Measurements from ENCODE around the gene PLEKHG3.

PLEKHG3 gene

GRCh38 chr14:64718762-64719161 is 14.5 kb downstream of the PLEKHG3 start:
- Histone ChIP-seq H2AFZ (no peak overlapping the region), H3K9me3 (ENCODE audit: control insufficient read depth, low read length) (no peaks in the 10 kb centered on the region), H3K36me3 (ENCODE audit: control insufficient read depth, insufficient read depth, low read length) (no peaks in the 10 kb centered on the region), H3K79me2 (peaks cover 79% of the 10 kb centered on the region), H3K4me2 (ENCODE audit: low read length) (no peak overlapping the region), H3K4me3 (ENCODE audit: low read depth, low read length) (no peak overlapping the region), H3K4me1 (peaks cover 39% of the 10 kb centered on the region), H3K27ac (no peak overlapping the region), H3K27me3 (ENCODE audit: control insufficient read depth, insufficient read depth, low read length) (no peaks in the 10 kb centered on the region), H3K9ac (no peak overlapping the region)
- no peak for TF ChIP-seq CTCF (IDR thresholded peaks at IDR 0.05)

- no peaks in the 10 kb centered on the region for H3K27me3 ChIP-seq (ENCODE audit: control insufficient read depth, insufficient read depth, low read length)
- H3K4me2 ChIP-seq (ENCODE audit: low read length), result no peak overlapping the region
- TF ChIP-seq CTCF (IDR thresholded peaks at IDR 0.05), result no peak
- no peak overlapping the region for H2AFZ ChIP-seq
- H3K27ac ChIP-seq, result no peak overlapping the region
- no peak overlapping the region for H3K4me3 ChIP-seq (ENCODE audit: low read depth, low read length)
- H3K79me2 ChIP-seq, result peaks cover 79% of the 10 kb centered on the region
- no peaks in the 10 kb centered on the region for H3K36me3 ChIP-seq (ENCODE audit: control insufficient read depth, insufficient read depth, low read length)
- H3K9ac ChIP-seq, result no peak overlapping the region
- H3K4me1 ChIP-seq, result peaks cover 39% of the 10 kb centered on the region
- no peaks in the 10 kb centered on the region for H3K9me3 ChIP-seq (ENCODE audit: control insufficient read depth, low read length)
Measured at GRCh38 chr14:64719601-64720000, 15.4 kb downstream of the PLEKHG3 start.

GRCh38 chr14:64720131-64720576 is 15.9 kb downstream of the PLEKHG3 start:
- no peak for TF ChIP-seq CTCF (IDR thresholded peaks at IDR 0.05)
- Histone ChIP-seq H3K4me2 (ENCODE audit: low read length) (no peak overlapping the region), H3K27ac (no peak overlapping the region), H3K79me2 (peaks cover 84% of the 10 kb centered on the region), H3K9me3 (ENCODE audit: control insufficient read depth, low read length) (no peaks in the 10 kb centered on the region), H3K36me3 (ENCODE audit: control insufficient read depth, insufficient read depth, low read length) (no peaks in the 10 kb centered on the region), H3K4me3 (ENCODE audit: low read depth, low read length) (no peak overlapping the region), H2AFZ (no peak overlapping the region), H3K9ac (no peak overlapping the region), H3K4me1 (peaks cover 45% of the 10 kb centered on the region), H3K27me3 (ENCODE audit: control insufficient read depth, insufficient read depth, low read length) (no peaks in the 10 kb centered on the region)

GRCh38 chr14:64721391-64721791 is 17.2 kb downstream of the PLEKHG3 start:
- TF ChIP-seq CTCF (IDR thresholded peaks at IDR 0.05), result no peak
- Histone ChIP-seq H3K4me3 (ENCODE audit: low read depth, low read length) (no peak overlapping the region), H3K4me1 (peaks cover 42% of the 10 kb centered on the region), H2AFZ (no peak overlapping the region), H3K27ac (no peak overlapping the region), H3K79me2 (peaks cover 93% of the 10 kb centered on the region), H3K36me3 (ENCODE audit: control insufficient read depth, insufficient read depth, low read length) (no peaks in the 10 kb centered on the region), H3K9ac (no peak overlapping the region), H3K4me2 (ENCODE audit: low read length) (no peak overlapping the region), H3K9me3 (ENCODE audit: control insufficient read depth, low read length) (no peaks in the 10 kb centered on the region), H3K27me3 (ENCODE audit: control insufficient read depth, insufficient read depth, low read length) (no peaks in the 10 kb centered on the region)

GRCh38 chr14:64721899-64722298 is 17.7 kb downstream of the PLEKHG3 start:
- H3K9ac ChIP-seq, result no peak overlapping the region
- no peaks in the 10 kb centered on the region for H3K36me3 ChIP-seq (ENCODE audit: control insufficient read depth, insufficient read depth, low read length)
- H3K9me3 ChIP-seq (ENCODE audit: control insufficient read depth, low read length), result no peaks in the 10 kb centered on the region
- no peak for TF ChIP-seq CTCF (IDR thresholded peaks at IDR 0.05)
- H3K4me2 ChIP-seq (ENCODE audit: low read length), result no peak overlapping the region
- no peak overlapping the region for H3K27ac ChIP-seq
- peaks cover 38% of the 10 kb centered on the region for H3K4me1 ChIP-seq
- H3K27me3 ChIP-seq (ENCODE audit: control insufficient read depth, insufficient read depth, low read length), result no peaks in the 10 kb centered on the region
- no peak overlapping the region for H3K4me3 ChIP-seq (ENCODE audit: low read depth, low read length)
- no peak overlapping the region for H2AFZ ChIP-seq
- peaks cover 88% of the 10 kb centered on the region for H3K79me2 ChIP-seq

Data from parathyroid adenoma (tissue), 2 donors.